Ascending aorta (tissue), 2 donors: ENCODE results near the gene GCLC. TPM values are rescaled to one million over a fixed set of nuclear protein-coding genes. Genes with fewer than 3 reads are reported as not detected.
"Not testable (repeated sequence)": the region's sequence is repeated elsewhere in the genome, so short reads cannot be mapped to it uniquely, and the experiment has no call there.

Experiments used
- DNase-seq, 2 donors: peaks; one replicate each; pipeline ENCODE4 v3.0.0-alpha.2; 2019; ENCODE audit warnings: low spot score in 2 of 2
- H3K27ac ChIP-seq, 2 donors: fragments of 200-600 bp; sonication (generic); one replicate each; pipeline ENCODE4 v1.5.1; 2016 to 2017; ENCODE audit warnings: mild to moderate bottlenecking in 1 of 2
- H3K27me3 ChIP-seq: fragments of 200-600 bp; sonication (generic); one replicate; pipeline ENCODE4 v1.5.1; 2017
- H3K36me3 ChIP-seq, 2 donors: fragments of 200-600 bp; sonication (generic); one replicate each; pipeline ENCODE4 v1.5.1; 2016
- H3K4me1 ChIP-seq, 2 donors: fragments of 200-600 bp; sonication (generic); one replicate each; pipeline ENCODE4 v1.5.1; 2016 to 2017; ENCODE audit warnings: mild to moderate bottlenecking in 1 of 2
- H3K4me3 ChIP-seq, 2 donors: fragments of 200-600 bp; sonication (generic); one replicate each; pipeline ENCODE4 v1.5.1; 2016 to 2017; ENCODE audit warnings: mild to moderate bottlenecking in 1 of 2
- H3K9me3 ChIP-seq, 2 donors: fragments of 200-600 bp; sonication (generic); one replicate each; pipeline ENCODE4 v1.5.1; 2016
- CTCF ChIP-seq, 3 experiments: fragments of 200-600 bp in 2 of 3; fragments of 450-650 bp in 1 of 3; sonication (generic) in 2 of 3; IDR thresholded peaks; one replicate each; pipeline ENCODE4 v1.5.1; 2016 to 2019; ENCODE audit warnings: antibody characterized with exemption in 3 of 3, mild to moderate bottlenecking in 1 of 3, moderate library complexity in 1 of 3
- intact Hi-C: fragments of 100-400 bp; cut with DNase I; formaldehyde crosslinking; loops from one replicate; pipeline ENCODE4 v1.15.1; 2023
- total RNA-seq: library from RNA; depleted of rRNA; stranded (reverse); fragments of >200 nt; gene quantifications from one replicate; pipeline ENCODE4 v1.1.0, GENCODE V29; 2016

The GCLC gene
- total RNA-seq, 1 donor from 2014 or later: 54.9 TPM

DNA sequence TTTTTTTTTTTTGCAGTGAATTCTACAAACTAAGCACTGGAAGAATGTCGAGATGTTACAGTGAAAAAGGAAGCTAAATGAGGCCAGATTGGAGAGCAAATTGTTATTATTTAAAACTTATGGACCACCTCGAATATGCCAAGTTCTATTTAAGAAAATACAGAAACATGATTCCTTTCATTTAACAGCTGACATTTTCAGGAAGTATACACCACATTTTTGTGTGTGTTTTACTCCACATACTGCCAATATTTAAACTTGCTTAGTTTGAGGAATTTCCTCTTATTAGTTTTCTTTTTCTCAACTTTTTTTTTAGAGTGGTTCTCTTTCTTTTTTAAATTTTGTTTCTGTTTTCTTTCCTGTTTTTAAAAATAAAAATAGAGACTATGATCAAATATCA is 37.0 kb upstream of the GCLC start:
- no peak for DNase-seq
- Histone ChIP-seq H3K36me3 (no peaks in the 10 kb centered on the region), H3K27ac (no peak overlapping the region), H3K9me3 (no peaks in the 10 kb centered on the region), H3K4me3 (no peak overlapping the region), H3K4me1 (peaks cover 0 to 5% of the 10 kb centered on the region in 2 donors), H3K27me3 (no peaks in the 10 kb centered on the region)
- TF ChIP-seq CTCF (IDR thresholded peaks at IDR 0.05): no peak
- intact Hi-C loops: no loop called here

DNA sequence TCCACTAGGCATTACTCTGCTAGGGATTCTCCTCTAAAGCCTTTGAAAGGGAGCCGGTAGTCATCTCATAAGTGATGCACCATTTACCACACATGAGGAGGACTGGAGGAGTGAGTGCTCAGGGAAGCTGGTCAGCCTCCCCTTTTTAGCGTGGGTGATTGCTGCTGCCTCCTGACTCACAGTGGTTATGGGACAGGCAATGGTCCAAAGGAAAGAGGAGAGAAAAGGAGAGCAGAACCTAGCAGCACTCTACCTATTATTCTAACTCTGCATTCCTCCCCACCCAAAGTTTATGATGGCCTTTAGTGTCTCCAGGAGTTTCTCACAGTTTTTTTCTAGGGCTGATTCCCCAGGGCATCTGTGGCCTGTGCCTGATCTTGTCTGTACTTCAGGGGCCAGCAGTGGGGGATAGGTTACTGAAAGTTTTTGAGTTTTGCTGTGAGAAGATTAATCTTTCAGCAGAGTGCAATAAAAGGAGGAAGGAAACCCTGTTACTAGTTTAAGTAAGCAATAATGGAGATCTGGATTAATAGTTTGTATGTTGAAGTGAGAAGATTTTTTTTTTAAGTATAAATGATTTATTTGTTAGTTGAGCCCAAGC is 36.4 kb upstream of the GCLC start:
- Histone ChIP-seq H3K27ac (no peak overlapping the region), H3K4me1 (peaks cover 0 to 5% of the 10 kb centered on the region in 2 donors), H3K9me3 (no peaks in the 10 kb centered on the region), H3K36me3 (no peaks in the 10 kb centered on the region), H3K4me3 (no peak overlapping the region), H3K27me3 (no peaks in the 10 kb centered on the region)
- DNase-seq: no peak
- TF ChIP-seq CTCF (IDR thresholded peaks at IDR 0.05): no peak
- intact Hi-C loops: no loop called here

- Histone ChIP-seq H3K4me3 (no peak overlapping the region), H3K27me3 (no peaks in the 10 kb centered on the region), H3K36me3 (no peaks in the 10 kb centered on the region), H3K9me3 (no peaks in the 10 kb centered on the region), H3K4me1 (peaks cover 0 to 5% of the 10 kb centered on the region in 2 donors), H3K27ac (no peak overlapping the region)
- no peak for TF ChIP-seq CTCF (IDR thresholded peaks at IDR 0.05)
- DNase-seq: no peak
- intact Hi-C loops: no loop called here
Measured at GRCh38 chr6:53579338-53579737, 34.4 kb upstream of the GCLC start.

GRCh38 chr6:53578371-53578770 is 33.5 kb upstream of the GCLC start:
- no peaks in the 10 kb centered on the region for H3K9me3 ChIP-seq
- intact Hi-C loops: no loop called here
- H3K4me3 ChIP-seq: no peak overlapping the region
- no peak for TF ChIP-seq CTCF (IDR thresholded peaks at IDR 0.05)
- H3K27me3 ChIP-seq: no peaks in the 10 kb centered on the region
- H3K36me3 ChIP-seq: no peaks in the 10 kb centered on the region
- DNase-seq: no peak
- peaks cover 0 to 5% of the 10 kb centered on the region in 2 donors for H3K4me1 ChIP-seq
- H3K27ac ChIP-seq: no peak overlapping the region

DNA sequence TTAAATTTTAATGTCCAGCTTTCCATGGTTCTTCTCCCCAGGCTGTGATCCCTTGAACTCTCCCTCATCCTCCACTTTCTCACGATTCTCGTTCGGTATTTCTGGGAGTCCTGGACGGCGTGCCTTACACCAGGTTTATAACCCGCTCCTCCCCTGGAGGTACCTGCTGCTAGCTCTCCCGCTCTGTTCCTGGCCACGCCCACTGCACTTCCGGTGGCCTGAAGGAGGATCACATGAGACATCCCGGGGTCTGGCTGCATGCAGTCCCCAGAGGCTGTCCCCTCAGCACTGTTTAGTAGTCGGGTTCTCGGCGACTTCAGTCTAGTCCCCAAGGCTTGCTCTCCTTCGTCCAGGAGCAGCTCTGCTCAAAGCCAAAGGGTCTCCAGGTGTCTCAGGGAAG is 28.4 kb upstream of the GCLC start:
- no peak for DNase-seq
- Histone ChIP-seq H3K4me3 (no peak overlapping the region), H3K27me3 (no peaks in the 10 kb centered on the region), H3K27ac (no peak overlapping the region), H3K4me1 (no peaks in the 10 kb centered on the region), H3K36me3 (no peaks in the 10 kb centered on the region), H3K9me3 (no peaks in the 10 kb centered on the region)
- intact Hi-C loops: no loop called here
- TF ChIP-seq CTCF (IDR thresholded peaks at IDR 0.05): no peak

DNA sequence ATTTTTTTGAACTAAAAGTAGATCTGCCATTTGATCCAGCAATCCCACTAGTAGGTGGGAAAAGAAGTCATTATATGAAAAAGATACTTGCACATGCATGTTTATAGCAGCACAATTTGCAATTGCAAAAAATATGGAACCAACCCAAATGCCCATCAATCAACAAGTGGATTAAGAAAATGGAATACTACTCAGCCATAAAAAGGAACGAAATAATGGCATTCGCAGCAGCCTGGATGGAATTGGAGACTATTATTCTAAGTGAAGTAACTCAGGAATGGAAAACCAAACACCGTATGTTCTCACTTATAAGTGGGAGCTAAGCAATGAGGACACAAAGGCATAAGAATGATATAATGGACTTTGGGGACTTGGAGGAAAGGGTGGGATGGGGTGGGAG is 27.5 kb upstream of the GCLC start:
- intact Hi-C loops, H3K27ac ChIP-seq, H3K4me3 ChIP-seq, H3K36me3 ChIP-seq, H3K4me1 ChIP-seq, H3K27me3 ChIP-seq, DNase-seq, H3K9me3 ChIP-seq: not testable (repeated sequence)
